Neural crest cell (in vitro differentiated cells): ENCODE measurements around the gene NSMF. TPM values are rescaled to one million over a fixed set of nuclear protein-coding genes. Genes with fewer than 3 reads are reported as not detected.

Source experiments
- DNase-seq: peaks from one replicate; pipeline ENCODE4 v3.0.0; 2021; ENCODE audit warnings: low read depth, mixed read lengths, low spot score
- H3K27ac Mint-ChIP-seq: one replicate; pipeline ENCODE4 v1.8.0; 2021; ENCODE audit warnings: mild to moderate bottlenecking, mixed read lengths; ENCODE audit not compliant: unreplicated experiment
- H3K27me3 Mint-ChIP-seq: 2 replicates; pipeline ENCODE4 v1.8.0; 2021; ENCODE audit warnings: low read depth, mild to moderate bottlenecking, mixed read lengths
- H3K36me3 Mint-ChIP-seq: 2 replicates; pipeline ENCODE4 v1.8.0; 2021; ENCODE audit warnings: low read depth, mild to moderate bottlenecking, mixed read lengths
- H3K4me1 Mint-ChIP-seq: 2 replicates; pipeline ENCODE4 v1.8.0; 2021; ENCODE audit warnings: mixed read lengths
- H3K4me3 Mint-ChIP-seq: one replicate; pipeline ENCODE4 v1.8.0; 2021; ENCODE audit warnings: mild to moderate bottlenecking, mixed read lengths
- H3K9me3 Mint-ChIP-seq: 2 replicates; pipeline ENCODE4 v1.8.0; 2021; ENCODE audit warnings: mixed read lengths
- CTCF ChIP-seq: fragments of 200-600 bp; sonication (generic); conservative IDR thresholded peaks from 2 replicates; pipeline ENCODE4 v1.5.0; 2021; ENCODE audit warnings: antibody characterized with exemption, mild to moderate bottlenecking
- total RNA-seq: library from RNA; stranded (reverse); gene quantifications from 2 replicates; pipeline ENCODE4 v1.2.1, GENCODE V29; 2021

The NSMF gene
- total RNA-seq, 1 donor from 2014 or later: 64.4 TPM

GRCh38 chr9:137478962-137479861, 20.1 kb upstream of the NSMF start:
- TF ChIP-seq CTCF: no peak
- peaks cover 11% of the 10 kb centered on the region for H3K4me1 Mint-ChIP-seq
- H3K27me3 Mint-ChIP-seq: no peaks in the 10 kb centered on the region
- H3K9me3 Mint-ChIP-seq: peaks cover 8% of the 10 kb centered on the region
- no peak overlapping the region for H3K27ac Mint-ChIP-seq
- H3K36me3 Mint-ChIP-seq: peaks cover 9% of the 10 kb centered on the region
- no peak overlapping the region for H3K4me3 Mint-ChIP-seq
- no peak for DNase-seq

GRCh38 chr9:137478613-137478961, 19.5 kb upstream of the NSMF start:
- H3K4me1 Mint-ChIP-seq: peaks cover 11% of the 10 kb centered on the region
- H3K36me3 Mint-ChIP-seq: peaks cover 14% of the 10 kb centered on the region
- TF ChIP-seq CTCF: no peak
- no peak overlapping the region for H3K27ac Mint-ChIP-seq
- H3K9me3 Mint-ChIP-seq: peaks cover 8% of the 10 kb centered on the region
- no peak for DNase-seq
- no peaks in the 10 kb centered on the region for H3K27me3 Mint-ChIP-seq
- no peak overlapping the region for H3K4me3 Mint-ChIP-seq

GRCh38 chr9:137477778-137478612, 18.9 kb upstream of the NSMF start:
- H3K27me3 Mint-ChIP-seq: no peaks in the 10 kb centered on the region

GRCh38 chr9:137476856-137477255, 17.7 kb upstream of the NSMF start:
- Mint-ChIP-seq H3K27ac (no peak overlapping the region), H3K4me1 (peaks cover 6% of the 10 kb centered on the region), H3K9me3 (peaks cover 10% of the 10 kb centered on the region), H3K36me3 (peaks cover 20% of the 10 kb centered on the region), H3K27me3 (no peaks in the 10 kb centered on the region), H3K4me3 (no peak overlapping the region)
- no peak for DNase-seq
- TF ChIP-seq CTCF: no peak

More at GRCh38 chr9:137477778-137478612, 18.9 kb upstream of the NSMF start:
- Mint-ChIP-seq H3K27ac (no peak overlapping the region), H3K4me1 (peaks cover 11% of the 10 kb centered on the region), H3K4me3 (no peak overlapping the region), H3K9me3 (peaks cover 10% of the 10 kb centered on the region), H3K36me3 (peaks cover 18% of the 10 kb centered on the region)
- no peak for DNase-seq
- TF ChIP-seq CTCF: no peak

GRCh38 chr9:137475666-137476065, 16.5 kb upstream of the NSMF start:
- H3K27ac Mint-ChIP-seq: no peak overlapping the region
- peaks cover 20% of the 10 kb centered on the region for H3K36me3 Mint-ChIP-seq
- no peak for DNase-seq
- peaks cover 10% of the 10 kb centered on the region for H3K9me3 Mint-ChIP-seq
- H3K27me3 Mint-ChIP-seq: no peaks in the 10 kb centered on the region
- TF ChIP-seq CTCF: no peak
- H3K4me1 Mint-ChIP-seq: peaks cover 5% of the 10 kb centered on the region
- no peak overlapping the region for H3K4me3 Mint-ChIP-seq
